Hematopoietic multipotent progenitor cell treated with erythropoietin and hydrocortisone succinate and interleukin-3 and kit ligand, for 4 days (in vitro differentiated cells): ENCODE results near the gene ECSIT.

Experiments
- DNase-seq: peaks from one replicate; pipeline ENCODE4 v3.0.0-alpha.2; 2015

Gene ECSIT

GRCh38 chr19:11549386-11549953 is 20.5 kb upstream of the ECSIT start:
- DNase-seq: no peak

GRCh38 chr19:11547929-11548700 is 19.2 kb upstream of the ECSIT start:
- DNase-seq: no peak

GRCh38 chr19:11541238-11541637 is 12.3 kb upstream of the ECSIT start:
- no peak for DNase-seq

GRCh38 chr19:11540645-11541044 is 11.7 kb upstream of the ECSIT start:
- no peak for DNase-seq

GRCh38 chr19:11539495-11540365 is 10.8 kb upstream of the ECSIT start:
- DNase-seq: no peak

GRCh38 chr19:11538232-11539036 is 9.5 kb upstream of the ECSIT start, which contains the start of gene CNN1:
Gene CNN1 (plus strand): TSS chr19:11538851. CDS start chr19:11538928, 77 bp downstream.
- DNase-seq: peak; percentile 49

- peak; percentile 93 for DNase-seq
Measured at GRCh38 chr19:11535792-11536595, 7.1 kb upstream of the ECSIT start.

- DNase-seq: no peak
Measured at GRCh38 chr19:11534948-11535347, 6.0 kb upstream of the ECSIT start.

- DNase-seq: no peak
Measured at GRCh38 chr19:11534538-11534937, 5.6 kb upstream of the ECSIT start.

- DNase-seq: peak; percentile 95
Measured at GRCh38 chr19:11530432-11530831, 1.5 kb upstream of the ECSIT start.

- no peak for DNase-seq
Measured at GRCh38 chr19:11519138-11519537, 9.8 kb downstream of the ECSIT start.

- no peak for DNase-seq
Measured at GRCh38 chr19:11513946-11514345, 15.0 kb downstream of the ECSIT start.

- no peak for DNase-seq
Measured at GRCh38 chr19:11510444-11510843, 18.5 kb downstream of the ECSIT start.

GRCh38 chr19:11507370-11508078 is 21.4 kb downstream of the ECSIT start:
- DNase-seq: no peak

GRCh38 chr19:11506967-11507366 is 22.0 kb downstream of the ECSIT start:
- no peak for DNase-seq

GRCh38 chr19:11506101-11506555 is 22.8 kb downstream of the ECSIT start:
- DNase-seq: no peak

- peak; percentile 98 for DNase-seq
Measured at GRCh38 chr19:11505504-11506100, 23.3 kb downstream of the ECSIT start, which contains the start of gene ZNF653. Gene ZNF653 (minus strand): TSS chr19:11505839. CDS start chr19:11505786, 53 bp downstream.

- DNase-seq: peak; percentile 98
Measured at GRCh38 chr19:11505032-11505503, 23.9 kb downstream of the ECSIT start.

- DNase-seq: no peak
Measured at GRCh38 chr19:11504502-11505031, 24.4 kb downstream of the ECSIT start.

GRCh38 chr19:11499890-11500420 is 29.0 kb downstream of the ECSIT start:
- peak; percentile 67 for DNase-seq
